Glutamatergic neuron (in vitro differentiated cells): Measurements from ENCODE around the gene SLC52A3. TPM values are rescaled to one million over a fixed set of nuclear protein-coding genes. Genes with fewer than 3 reads are reported as not detected.

ENCODE experiments used
- DNase-seq: peaks from one replicate; pipeline ENCODE4 v3.0.0; 2022
- H3K27ac Mint-ChIP-seq: one replicate; pipeline ENCODE4 v1.8.0; 2020; ENCODE audit warnings: mild to moderate bottlenecking, mixed read lengths, inconsistent platforms; ENCODE audit not compliant: unreplicated experiment
- H3K27me3 Mint-ChIP-seq: one replicate; pipeline ENCODE4 v1.8.0; 2020; ENCODE audit warnings: mild to moderate bottlenecking, moderate library complexity, mixed read lengths, inconsistent platforms; ENCODE audit not compliant: unreplicated experiment
- H3K36me3 Mint-ChIP-seq: one replicate; pipeline ENCODE4 v1.8.0; 2020; ENCODE audit warnings: mild to moderate bottlenecking, mixed read lengths, inconsistent platforms; ENCODE audit not compliant: unreplicated experiment
- H3K4me1 Mint-ChIP-seq: one replicate; pipeline ENCODE4 v1.8.0; 2020; ENCODE audit warnings: mild to moderate bottlenecking, low read depth, mixed read lengths, inconsistent platforms; ENCODE audit not compliant: unreplicated experiment
- H3K4me3 Mint-ChIP-seq: one replicate; pipeline ENCODE4 v1.8.0; 2020; ENCODE audit warnings: mild to moderate bottlenecking, mixed read lengths, inconsistent platforms; ENCODE audit not compliant: unreplicated experiment
- H3K9me3 Mint-ChIP-seq: one replicate; pipeline ENCODE4 v1.8.0; 2020; ENCODE audit warnings: mild to moderate bottlenecking, moderate library complexity, mixed read lengths, inconsistent platforms; ENCODE audit not compliant: unreplicated experiment
- total RNA-seq: library from RNA; stranded (reverse); fragmentation: NEBNext Ultra II Directional; extraction: Animal tissue kit (Norgen Biotek cat#: 25700); gene quantifications from one replicate; pipeline ENCODE4 v1.2.1, GENCODE V29; 2021; ENCODE audit not compliant: unreplicated experiment
- TF ChIP-seq, protein P1 (sequence below): fragments of 200-600 bp; sonication (generic); IDR thresholded peaks from one replicate; pipeline ENCODE4 v1.5.0; 2021; ENCODE audit not compliant: partially characterized antibody, unreplicated experiment

Gene SLC52A3
- total RNA-seq, 1 donor from 2014 or later = not detected

DNA sequence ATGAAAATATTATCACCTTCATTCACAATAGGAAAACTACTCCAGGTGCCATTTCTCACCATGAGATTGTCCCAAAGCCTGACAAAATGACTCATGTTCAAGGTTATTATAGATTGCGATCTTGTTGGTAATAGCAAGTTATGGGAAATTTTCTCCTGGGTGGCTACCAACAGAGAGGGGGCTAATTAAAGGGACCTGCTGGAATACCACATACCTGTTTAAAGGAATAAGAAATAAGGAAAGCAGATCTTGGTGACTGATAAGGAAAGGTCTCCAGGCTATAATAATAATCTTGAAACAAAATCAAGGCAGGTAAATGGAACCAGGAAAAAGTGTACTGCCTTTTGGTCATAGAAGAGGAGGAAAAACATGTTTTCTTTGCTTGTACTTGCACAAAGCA is 1.4 kb downstream of the SLC52A3 start:
- no peaks in the 10 kb centered on the region for H3K9me3 Mint-ChIP-seq
- H3K27me3 Mint-ChIP-seq = no peaks in the 10 kb centered on the region
- no peak overlapping the region for H3K4me3 Mint-ChIP-seq
- peaks cover 4% of the 10 kb centered on the region for H3K36me3 Mint-ChIP-seq
- H3K4me1 Mint-ChIP-seq = peaks cover 1% of the 10 kb centered on the region
- no peak for DNase-seq
- no peak overlapping the region for H3K27ac Mint-ChIP-seq
- TF ChIP-seq, protein P1, sequence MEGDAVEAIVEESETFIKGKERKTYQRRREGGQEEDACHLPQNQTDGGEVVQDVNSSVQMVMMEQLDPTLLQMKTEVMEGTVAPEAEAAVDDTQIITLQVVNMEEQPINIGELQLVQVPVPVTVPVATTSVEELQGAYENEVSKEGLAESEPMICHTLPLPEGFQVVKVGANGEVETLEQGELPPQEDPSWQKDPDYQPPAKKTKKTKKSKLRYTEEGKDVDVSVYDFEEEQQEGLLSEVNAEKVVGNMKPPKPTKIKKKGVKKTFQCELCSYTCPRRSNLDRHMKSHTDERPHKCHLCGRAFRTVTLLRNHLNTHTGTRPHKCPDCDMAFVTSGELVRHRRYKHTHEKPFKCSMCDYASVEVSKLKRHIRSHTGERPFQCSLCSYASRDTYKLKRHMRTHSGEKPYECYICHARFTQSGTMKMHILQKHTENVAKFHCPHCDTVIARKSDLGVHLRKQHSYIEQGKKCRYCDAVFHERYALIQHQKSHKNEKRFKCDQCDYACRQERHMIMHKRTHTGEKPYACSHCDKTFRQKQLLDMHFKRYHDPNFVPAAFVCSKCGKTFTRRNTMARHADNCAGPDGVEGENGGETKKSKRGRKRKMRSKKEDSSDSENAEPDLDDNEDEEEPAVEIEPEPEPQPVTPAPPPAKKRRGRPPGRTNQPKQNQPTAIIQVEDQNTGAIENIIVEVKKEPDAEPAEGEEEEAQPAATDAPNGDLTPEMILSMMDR = no peak

DNA sequence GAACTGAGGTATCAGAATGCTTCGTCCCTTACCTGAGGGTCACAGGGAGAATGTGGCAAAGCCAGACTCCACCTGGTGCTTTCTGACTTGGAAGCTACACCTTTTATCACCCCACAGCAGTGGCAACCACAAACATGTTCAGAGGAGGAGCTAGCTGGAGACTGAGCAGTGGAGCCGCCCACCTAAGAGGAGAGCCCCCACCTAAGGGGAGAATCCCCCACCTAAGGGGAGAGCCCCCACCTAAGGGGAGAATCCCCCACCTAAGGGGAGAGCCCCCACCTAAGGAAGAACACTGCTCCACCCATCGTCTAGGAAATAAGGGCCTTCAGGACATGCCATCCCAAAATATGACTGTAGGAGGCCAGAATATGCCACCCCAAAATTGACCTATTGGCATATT is 4.0 kb downstream of the SLC52A3 start:
- H3K4me3 Mint-ChIP-seq = no peak overlapping the region
- TF ChIP-seq, protein P1 = peak; percentile 15

DNA sequence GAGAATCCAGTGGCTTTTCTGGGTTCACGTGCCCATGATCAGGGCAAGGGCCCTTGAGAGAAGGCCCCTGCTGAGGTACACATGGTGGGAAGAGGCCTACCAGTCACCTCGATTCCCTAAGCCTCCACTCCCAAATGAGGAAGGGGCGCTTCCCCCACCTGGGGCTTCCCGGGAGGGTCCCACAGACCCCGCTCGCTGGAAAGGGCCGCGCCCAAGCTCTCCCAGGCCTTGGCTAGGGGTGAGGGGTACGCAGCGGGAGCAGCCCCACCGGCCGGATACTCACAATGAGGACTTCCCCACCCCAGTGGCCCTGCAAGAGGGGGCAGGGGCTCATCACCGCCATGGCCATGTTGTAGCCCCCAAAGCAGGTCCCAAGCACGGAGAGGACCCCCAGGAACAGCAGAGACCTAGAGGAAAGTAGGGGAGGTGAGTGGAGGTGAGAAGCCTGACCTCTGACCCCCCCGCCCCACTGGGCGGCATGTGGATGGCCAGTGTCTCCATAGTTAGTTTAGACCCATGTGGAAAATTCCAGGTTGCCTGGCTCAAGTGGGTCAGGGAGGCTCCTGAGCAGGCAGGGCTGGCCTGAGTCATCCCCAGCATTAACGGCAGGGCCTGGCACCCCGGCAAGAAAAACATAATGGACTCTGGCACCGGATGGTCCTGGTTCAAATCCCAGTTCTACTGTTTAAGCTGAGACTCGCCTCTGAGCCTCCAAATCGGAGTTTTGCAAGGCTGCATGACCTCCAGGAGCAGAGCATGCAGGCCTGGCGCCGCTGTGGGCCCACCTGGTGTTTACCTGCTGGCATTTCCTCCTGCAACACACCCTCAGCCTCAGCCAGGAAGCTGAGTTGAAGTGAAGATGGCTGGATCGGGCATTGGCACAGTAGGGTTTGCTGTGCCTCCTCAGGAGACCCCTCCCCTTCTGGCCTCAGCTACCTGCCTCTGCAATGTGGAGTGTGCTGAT is 6.6 kb downstream of the SLC52A3 start:
- H3K9me3 Mint-ChIP-seq = peaks cover 1% of the 10 kb centered on the region
- DNase-seq = no peak
- H3K4me1 Mint-ChIP-seq = no peaks in the 10 kb centered on the region
- no peak overlapping the region for H3K27ac Mint-ChIP-seq
- no peak overlapping the region for H3K4me3 Mint-ChIP-seq
- TF ChIP-seq, protein P1 = no peak
- H3K36me3 Mint-ChIP-seq = peaks cover 4% of the 10 kb centered on the region
- H3K27me3 Mint-ChIP-seq = no peaks in the 10 kb centered on the region

More for the DNA sequence above, 4.0 kb downstream of the SLC52A3 start:
- H3K27me3 Mint-ChIP-seq = no peaks in the 10 kb centered on the region
- H3K27ac Mint-ChIP-seq = no peak overlapping the region
- H3K4me1 Mint-ChIP-seq = no peaks in the 10 kb centered on the region
- no peak for DNase-seq
- H3K9me3 Mint-ChIP-seq = peaks cover 1% of the 10 kb centered on the region
- H3K36me3 Mint-ChIP-seq = peaks cover 4% of the 10 kb centered on the region

DNA sequence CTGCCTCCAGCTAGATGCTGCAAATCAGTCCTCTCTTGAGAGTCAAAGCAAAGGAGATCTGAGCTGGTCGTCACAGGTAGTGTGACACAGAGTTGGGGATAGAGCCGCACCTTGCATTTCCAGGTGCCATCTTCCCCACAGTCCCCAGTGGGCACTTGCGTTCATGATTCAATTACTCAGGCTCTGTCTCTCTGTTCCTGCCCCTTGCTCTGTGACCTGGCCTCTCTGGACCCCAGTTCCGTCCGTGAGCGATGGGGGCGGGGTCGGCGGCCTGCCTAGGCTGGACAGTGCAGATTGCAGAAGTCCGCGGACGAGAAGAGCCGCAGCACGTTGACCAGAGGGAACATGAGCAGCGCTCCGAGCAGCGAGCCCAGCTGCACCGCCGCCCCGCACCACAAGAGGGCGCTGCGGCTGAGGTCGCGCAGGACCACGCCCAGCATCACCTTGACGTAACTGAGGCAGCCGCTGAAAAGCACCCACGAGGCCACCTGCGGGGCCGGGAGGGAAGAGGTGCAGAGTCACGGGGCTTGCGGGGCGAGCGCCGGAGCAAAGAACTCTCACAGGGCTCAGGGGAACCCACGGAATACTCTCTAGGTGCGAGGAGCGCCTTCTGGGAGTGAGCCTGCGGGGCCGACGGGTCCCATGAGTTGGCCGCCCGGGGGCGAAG is 7.4 kb downstream of the SLC52A3 start:
- H3K9me3 Mint-ChIP-seq = peaks cover 3% of the 10 kb centered on the region
- peaks cover 4% of the 10 kb centered on the region for H3K36me3 Mint-ChIP-seq
- DNase-seq = peak; percentile 74
- H3K27ac Mint-ChIP-seq = no peak overlapping the region
- peaks cover 2% of the 10 kb centered on the region for H3K27me3 Mint-ChIP-seq
- H3K4me3 Mint-ChIP-seq = no peak overlapping the region
- TF ChIP-seq, protein P1 = peak; percentile 99
- no peaks in the 10 kb centered on the region for H3K4me1 Mint-ChIP-seq
